ENCODE measurements around the gene CILP.

The CILP gene

DNA sequence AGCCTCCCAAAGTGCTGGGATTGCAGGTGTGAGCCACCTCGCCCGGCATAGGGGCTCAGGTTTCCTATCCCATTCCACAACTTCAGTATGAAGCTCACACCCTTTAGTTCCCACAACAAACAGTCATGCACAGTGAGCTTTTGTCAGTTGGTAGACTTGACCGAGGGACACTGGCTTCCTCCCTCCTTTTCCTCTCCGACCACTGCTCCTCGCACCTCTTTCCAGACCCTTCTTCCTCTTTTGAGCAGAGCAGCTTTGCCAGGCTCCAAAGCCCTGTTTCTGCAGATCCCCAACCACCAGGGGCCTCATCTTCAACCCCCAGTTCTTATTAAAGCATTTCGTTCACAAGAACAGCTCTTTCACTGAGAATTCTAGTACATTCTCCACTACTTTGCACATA is 12.7 kb upstream of the CILP start:
- H3K27ac ChIP-seq = no peak overlapping the region
- no peak for DNase-seq (ENCODE audit: low read depth, low spot score)

DNA sequence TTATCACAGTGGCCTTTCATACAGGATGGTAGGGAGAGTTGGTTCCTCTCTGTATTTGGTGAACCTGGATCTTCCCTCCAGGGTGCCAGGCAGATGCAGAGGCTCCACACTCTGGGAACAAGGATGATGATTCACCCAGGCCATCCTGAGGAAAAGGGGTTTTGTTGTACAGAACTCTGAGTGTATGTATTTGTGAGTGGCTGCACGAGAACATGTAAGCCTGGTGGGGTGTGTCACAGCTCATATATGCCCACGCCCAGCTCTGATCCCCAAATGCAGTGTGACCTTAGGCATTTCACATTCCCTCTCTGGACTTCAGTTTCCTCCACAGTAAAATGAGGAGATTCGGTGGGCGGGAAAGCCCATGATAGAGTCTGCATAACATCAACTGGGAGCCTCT is 11.6 kb upstream of the CILP start:
- DNase-seq (ENCODE audit: low read depth, low spot score) = no peak
- no peak overlapping the region for H3K27ac ChIP-seq

DNA sequence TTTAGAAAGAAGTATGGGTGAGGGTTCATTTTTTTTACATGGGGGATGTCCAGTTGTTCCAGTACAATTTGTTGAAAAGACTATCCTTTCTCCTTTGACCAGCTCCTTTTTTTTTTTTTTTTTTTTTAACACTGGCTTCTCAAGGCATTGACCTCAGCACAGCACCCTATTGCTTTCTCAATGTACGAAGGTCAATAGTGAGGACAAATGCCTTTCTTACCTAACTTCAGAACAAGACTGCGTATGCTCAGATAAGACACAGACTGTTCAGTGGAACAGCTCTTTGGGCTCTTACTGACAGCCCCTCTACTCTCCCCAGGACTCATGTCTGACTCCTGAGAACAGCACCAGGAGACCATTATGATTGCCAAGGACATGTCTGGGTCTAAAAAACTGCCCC is 10.4 kb upstream of the CILP start:
- no peak for DNase-seq (ENCODE audit: low read depth, low spot score)
- no peak overlapping the region for H3K27ac ChIP-seq

DNA sequence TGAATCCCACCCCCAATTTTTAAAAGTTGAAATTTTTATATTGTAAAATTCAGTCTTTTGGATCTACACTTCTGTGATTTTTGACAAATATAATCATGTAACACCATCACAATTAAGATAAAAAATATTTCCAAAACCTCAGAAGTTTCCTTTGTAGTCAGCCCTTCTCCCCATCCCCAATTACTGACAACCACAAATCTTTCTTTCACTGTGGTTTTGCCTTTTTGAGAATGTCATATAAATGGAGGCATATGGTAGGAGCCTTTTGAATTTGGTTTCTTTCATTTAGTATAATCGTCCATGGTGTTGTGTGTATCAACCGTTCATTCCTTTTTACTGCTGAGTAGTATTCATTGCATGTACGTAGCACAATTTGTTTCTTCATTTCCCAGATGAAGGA is 7.9 kb upstream of the CILP start:
- H3K27ac ChIP-seq = no peak overlapping the region
- no peak for DNase-seq (ENCODE audit: low read depth, low spot score)

DNA sequence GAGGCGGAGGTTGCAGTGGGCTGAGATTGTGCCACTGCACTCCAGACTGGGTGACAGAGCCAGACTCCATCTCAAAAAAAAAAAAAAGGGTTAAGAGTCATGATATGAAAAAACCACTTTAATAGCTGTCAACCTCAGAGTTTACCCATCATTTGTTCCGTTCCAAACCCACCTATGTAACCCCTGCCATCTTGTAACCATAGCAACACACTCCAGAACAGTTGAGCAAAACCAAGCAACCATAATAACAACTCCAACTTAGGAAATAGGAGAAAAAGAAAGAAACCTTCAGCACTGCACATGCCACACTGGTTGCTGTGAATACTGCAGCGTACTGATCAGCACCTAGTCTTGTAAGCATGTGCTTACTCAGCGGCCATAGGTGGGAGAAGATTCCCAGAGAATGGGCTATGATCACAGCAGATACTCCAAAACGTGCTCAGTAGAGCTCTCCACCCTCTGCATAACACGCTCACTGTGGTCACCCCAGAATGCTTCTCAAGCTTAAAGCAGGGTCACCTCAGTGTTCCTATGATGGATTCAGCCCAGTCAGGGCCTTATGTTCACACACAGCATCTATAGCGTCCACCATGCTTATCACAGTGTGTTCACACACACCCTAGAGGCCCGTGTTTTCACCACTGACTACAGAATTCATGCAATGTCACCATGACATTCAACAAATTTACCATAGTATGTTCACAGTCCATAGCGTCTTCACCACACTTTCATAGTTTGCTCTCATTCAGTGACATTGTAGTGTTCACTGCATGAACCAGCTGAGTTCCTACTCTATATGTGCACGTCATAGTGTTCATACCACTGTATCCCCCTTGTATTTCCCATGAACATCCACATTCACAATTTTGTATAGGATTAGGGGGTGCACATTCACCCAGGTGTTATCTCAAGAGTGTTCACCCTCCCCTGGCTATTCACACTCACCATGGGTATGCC is 6.5 kb upstream of the CILP start:
- no peak overlapping the region for H3K27ac ChIP-seq
- no peak for DNase-seq (ENCODE audit: low read depth, low spot score)

DNA sequence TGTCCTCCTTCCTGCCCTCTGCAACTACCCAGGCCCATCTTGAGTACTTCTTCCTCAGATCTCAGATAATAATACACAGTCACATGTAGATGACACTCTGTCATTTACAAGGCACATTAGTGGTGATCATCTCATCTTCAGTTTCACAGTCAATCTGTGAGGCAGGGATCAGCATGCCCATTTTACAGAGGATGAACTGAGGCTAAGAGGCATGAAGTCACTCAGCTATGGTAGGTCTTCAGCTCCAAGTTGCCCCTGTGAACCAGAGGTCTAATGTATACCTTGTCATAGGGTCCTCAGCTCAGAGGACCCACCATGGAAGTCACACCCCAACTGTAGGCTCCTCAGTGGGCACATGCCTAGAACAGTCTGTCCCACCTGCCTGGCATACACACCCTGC is 4.2 kb upstream of the CILP start:
- H3K27ac ChIP-seq = no peak overlapping the region
- no peak for DNase-seq (ENCODE audit: low read depth, low spot score)

DNA sequence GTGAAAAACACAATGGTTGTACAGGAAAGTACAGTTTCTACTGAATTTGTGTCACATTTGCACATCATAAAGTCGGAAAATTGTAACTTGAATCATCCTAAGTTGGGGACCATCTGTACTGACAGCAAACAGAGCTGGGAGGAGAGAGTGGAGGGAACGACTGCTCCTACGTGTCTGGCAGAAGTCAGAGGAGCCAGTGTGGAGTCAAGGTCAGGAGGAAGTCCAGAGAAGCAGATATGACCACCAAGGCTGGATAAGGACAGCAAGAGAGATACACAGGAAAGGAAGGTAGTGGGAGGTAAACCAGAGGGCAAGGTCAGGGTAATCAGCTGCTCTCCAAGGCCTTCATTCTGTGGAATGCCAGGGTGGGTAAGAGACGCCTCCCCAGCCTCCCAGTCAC is 2.7 kb upstream of the CILP start:
- DNase-seq (ENCODE audit: low read depth, low spot score) = no peak
- H3K27ac ChIP-seq = no peak overlapping the region

DNA sequence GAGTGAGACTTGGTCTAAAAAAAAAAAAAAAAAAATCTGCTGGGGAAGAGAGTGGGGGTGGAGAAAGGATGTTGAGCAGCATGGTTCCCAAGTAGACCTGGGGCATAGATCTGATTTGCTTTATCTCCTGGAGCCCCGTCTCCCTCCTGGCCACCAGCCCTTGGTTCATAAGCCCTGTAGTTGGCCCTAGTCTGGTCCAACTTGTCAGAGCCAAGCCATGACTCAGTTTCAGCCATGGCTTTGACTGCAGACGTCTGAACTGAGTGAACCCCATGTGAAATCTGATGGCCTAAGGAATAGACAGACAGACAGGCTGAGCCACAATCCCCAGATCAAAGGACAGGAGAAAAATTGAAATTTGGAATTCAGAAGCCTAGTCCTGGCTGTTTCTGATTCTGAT is 2.0 kb upstream of the CILP start:
- DNase-seq (ENCODE audit: low read depth, low spot score) = no peak
- H3K27ac ChIP-seq = no peak overlapping the region

DNA sequence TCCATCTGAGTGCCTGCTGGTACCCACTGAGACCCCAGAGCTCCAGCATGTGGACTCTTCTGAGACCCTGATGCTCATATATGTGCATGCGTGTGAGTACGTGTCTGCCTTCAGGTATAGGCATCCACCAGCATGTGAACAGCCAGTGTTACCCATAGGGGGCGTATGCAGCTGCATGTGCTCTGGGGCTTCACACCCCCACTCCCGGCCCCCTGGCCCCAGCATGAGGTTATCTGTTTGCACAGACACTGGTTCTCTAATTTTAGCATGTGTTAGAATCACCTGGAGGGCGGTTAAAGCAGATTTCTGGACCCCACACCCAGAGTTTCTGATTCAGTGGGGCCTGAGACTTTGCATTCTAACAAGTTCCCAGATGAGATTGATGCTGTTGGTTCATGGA is 824 bp upstream of the CILP start:
- DNase-seq (ENCODE audit: low read depth, low spot score) = no peak
- H3K27ac ChIP-seq = no peak overlapping the region

DNA sequence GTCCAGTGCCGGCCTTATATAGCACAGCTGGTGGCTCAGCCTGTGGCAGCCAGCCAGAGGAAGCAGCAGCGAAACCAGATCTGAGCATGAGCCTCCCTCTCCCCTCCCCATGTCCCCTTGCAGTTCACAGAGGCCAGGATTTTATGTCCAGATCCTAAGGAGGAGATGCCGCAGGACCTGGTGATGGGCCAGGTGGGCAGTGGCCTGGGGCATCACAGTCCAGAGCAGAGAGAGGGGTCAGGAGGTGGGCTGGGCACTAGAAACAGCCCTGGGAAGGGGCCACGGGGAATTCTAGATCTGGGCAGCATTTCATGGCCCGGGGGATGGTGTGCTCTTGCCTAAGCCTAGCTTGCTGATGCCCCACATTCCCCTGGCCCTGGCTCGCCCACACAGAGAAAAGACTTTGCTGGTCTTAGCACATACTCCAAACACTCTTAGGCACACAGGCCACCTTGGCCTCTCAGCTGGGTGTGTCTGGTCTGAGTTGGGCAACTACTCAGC is 259 bp upstream of the CILP start:
- H3K27ac ChIP-seq = no peak overlapping the region
- no peak for DNase-seq (ENCODE audit: low read depth, low spot score)

DNA sequence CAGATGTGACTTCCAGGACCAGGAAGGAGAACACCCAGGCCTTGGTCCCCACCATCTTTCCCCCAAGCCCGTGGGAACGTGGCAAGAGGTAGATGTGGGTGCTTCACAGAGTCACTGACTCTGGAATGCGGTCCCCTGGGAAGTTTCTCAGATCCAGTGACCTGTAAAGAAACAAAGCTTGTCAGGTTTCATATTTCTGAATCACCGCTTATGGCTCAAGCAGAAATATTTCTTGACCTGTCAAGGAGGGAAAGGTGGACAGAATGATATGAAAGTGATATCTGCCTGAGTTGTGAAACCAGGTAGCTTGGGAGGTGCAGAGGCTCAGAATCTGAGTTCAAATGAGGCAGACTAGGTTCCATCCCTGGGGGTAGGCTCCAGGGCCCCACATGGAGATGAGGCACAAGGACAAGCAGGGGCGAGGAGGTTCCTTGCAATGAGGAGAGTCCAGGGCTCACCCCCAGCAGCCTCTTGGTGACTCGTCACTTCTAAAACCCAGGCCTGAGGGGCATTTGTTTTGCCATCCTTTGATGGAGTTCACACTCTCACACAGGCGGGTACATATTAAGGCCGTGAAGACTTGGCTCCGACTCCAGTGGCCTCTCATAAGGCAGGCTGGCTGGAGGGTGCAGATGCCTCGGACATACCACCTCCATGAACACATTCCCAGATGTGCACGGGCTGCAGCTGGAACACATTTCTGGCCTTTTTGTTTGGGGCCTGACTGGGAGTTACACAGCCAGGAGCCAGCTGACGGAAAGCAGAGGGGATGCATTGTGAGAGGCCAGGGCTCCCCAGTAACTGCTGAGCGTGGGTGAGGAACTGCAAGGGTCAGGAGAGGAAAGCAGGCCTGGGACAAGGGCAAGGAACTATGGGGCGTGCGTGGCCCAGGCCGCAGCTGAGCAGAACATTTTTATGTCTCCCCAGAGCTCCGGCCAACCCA is 1.3 kb downstream of the CILP start:
- no peak for DNase-seq (ENCODE audit: low read depth, low spot score)
- H3K27ac ChIP-seq = no peak overlapping the region

DNA sequence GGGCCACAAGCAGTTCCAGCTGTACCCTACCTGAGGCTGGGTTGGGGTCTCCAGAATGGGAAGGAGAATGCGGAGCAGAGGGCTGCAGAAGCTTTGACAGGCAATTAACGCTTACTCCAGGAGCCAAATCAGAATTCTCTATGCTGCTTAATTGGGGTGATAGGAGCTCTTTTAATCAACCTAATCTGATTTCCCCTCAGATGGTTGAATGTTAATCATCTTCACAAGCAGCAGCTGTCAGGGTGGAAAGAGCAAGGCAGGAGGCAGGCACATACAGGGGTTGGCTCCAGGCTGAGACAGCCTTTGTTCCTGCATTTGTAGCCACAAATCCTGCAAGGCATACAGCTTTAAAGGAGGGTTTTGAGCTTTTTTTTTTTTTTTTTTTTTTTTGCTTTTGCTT is 2.6 kb downstream of the CILP start:
- no peak overlapping the region for H3K27ac ChIP-seq
- no peak for DNase-seq (ENCODE audit: low read depth, low spot score)

DNA sequence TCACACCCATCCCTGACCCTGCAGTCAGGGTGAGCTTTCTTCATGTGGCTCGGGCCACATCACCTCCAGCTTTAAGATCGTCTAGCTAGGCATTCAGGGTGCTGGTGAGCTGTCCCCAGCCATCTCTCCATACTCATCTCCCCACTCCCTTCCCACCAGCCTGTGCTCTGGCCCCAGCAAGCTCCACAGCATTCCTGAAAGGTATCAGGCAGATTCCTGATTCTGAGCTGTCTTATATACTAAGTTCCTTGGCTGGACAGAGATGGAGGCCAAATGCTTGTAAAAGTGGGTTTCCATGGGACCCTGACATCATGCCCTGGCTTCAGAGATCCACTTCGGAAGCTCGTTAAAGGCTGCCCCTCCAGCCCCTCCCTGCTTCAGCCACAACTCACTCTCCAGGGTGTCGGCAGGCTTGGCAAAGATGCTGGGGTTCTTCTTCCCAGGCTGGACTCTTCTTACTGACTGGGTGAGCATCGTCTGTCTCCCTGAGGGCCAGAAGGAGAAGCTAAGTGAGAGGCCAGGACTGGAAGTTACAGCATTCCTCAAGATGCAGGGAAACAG is 3.9 kb downstream of the CILP start:
- no peak overlapping the region for H3K27ac ChIP-seq

DNA sequence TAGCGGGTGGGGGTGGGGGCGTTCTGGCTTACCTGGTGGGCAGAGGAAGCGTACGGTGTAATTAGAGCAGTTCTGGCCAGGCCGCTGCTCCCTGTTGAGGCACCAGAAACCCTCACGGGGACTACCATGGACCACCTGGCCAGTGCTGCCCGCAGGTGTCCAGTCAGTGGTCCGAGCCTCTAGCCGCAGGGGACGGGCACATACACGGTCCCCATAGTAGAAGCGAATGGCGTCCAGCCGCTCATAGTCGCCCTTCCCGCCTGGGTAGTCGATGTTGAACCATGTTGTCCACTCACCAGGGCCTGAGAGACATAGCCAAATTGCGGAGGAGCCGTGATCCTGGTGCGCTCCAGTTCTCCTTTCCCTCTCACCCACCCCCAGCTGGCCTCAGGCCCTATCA is 4.5 kb downstream of the CILP start:
- no peak overlapping the region for H3K27ac ChIP-seq
- DNase-seq (ENCODE audit: low read depth, low spot score) = no peak

More for the DNA sequence above, 3.9 kb downstream of the CILP start:
- DNase-seq (ENCODE audit: low read depth, low spot score) = no peak

DNA sequence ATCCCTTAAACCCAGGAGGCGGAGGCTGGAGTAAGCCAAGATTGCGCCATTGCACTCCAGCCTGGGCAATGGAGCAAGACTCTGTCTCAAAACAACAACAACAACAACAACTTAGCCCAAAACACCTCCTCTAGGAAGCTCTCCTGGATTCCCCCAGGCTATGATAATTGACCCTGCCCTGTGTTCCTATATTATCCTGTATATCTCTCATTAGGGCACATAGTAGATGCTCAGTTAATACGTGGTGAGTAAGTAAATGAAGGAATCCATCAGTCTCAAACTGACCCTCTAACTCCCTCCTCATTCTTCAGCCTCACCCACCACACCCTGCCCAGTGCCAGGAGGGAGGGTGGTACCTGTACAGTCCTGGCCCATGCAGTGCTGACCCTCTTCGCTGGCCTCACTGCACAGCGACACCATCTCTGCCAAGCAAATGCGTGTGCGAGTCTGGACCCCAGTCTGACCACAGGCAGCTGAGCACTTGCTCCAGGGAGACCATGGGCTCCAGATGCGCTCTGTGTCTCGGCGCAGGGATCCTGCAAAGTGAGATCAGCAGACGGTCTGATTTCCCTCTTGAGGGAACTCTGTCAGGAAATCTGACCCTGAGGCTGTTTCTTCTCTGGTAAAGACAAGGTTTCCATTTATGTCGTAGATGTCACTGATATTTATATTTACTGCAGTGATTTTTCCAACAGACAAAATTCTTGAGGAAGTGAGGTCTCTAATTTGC is 6.2 kb downstream of the CILP start:
- H3K27ac ChIP-seq = no peak overlapping the region
- no peak for DNase-seq (ENCODE audit: low read depth, low spot score)

DNA sequence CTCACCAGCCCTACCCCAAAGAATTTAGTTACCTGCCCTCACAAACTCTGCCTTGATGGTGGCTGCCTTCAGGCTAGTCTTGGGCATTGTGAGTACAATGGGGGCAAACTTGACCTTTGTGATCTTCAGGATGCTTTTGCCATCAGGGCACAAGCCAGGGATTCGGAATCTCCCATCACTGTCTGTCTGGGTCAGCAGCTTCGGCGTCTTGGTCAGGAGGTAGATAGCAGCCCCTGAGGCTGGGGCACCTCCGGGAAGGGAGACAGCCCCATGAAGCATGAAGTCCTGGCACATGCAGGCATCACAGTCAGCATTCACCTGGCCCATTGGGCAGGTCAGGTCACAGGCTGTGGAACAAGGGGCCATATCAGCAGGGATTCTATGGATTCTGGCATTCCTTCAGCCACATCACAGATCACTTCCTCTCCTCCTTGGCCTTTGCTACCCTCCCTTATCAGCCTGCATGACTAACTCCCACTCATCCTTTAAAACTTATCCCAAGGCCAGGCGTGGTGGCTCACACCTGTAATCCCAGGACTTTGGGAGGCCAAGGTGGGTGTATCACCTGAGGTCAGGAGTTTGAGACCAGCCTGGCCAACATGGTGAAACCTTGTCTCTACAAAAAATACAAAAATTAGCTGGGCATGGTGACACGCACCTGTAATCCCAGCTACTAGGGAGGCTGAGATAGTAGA is 6.9 kb downstream of the CILP start:
- no peak for DNase-seq (ENCODE audit: low read depth, low spot score)
- H3K27ac ChIP-seq = no peak overlapping the region

DNA sequence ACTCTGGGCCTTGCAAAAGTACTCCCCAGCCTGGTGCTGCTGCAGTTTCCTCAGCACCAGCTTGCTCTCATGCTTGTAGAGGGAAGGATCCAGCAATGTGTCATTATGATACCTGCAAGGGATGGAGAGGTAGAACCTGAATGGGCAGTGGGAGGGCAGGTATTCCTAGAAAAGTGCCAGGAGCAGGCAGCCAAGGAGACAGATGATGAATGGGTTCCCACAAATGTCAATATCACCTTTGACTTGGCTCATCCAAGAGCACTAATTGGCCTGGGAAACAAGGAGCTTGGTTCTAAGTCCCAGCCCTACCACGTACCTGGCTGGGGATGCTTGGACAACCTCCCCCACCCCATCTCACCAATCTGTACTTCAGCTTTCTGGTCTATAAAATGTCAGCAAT is 9.4 kb downstream of the CILP start:
- no peak for DNase-seq (ENCODE audit: low read depth, low spot score)
- H3K27ac ChIP-seq = no peak overlapping the region

DNA sequence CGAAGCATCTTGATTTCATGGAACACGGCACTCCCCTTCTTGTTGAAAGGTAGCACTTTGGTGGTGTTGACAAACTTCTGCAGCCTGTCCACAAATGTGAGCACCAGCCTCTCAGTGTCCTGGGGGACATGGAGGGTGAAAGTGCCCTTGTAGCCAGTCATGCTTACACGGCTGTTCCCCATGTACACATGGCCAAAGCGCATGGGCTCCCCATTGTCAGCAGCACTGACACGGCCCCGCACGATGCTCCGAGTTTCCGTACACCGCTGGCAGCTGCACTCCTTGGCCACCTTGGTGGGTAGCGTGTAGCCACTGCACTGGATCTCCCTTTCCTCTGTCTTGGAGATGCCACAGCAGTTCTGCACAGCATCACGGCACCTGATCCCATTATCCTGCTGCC is 12.7 kb downstream of the CILP start:
- DNase-seq (ENCODE audit: low read depth, low spot score) = no peak

DNA sequence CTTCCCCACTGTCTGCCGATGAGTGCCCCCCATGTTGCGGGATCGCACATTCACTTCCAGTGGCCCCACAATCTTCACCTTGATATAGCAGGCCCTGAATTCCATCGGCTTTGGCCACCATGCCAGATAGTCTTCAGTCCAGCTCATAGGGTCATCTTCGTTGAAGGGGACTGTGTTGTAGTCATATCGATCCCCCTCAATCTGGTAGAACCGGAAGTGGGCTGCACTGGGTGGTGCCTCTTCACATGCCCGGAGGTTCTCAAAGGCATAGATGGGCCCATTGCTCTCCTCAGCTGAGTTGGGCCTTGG is 14.0 kb downstream of the CILP start:
- H3K27ac ChIP-seq = no peak overlapping the region
- no peak for DNase-seq (ENCODE audit: low read depth, low spot score)

More for the DNA sequence above, 12.7 kb downstream of the CILP start:
- no peak overlapping the region for H3K27ac ChIP-seq

Measured in epithelial cell of prostate (primary cell).